NCI-H1436 treated with DMSO at 0.1 percent for 48 hours (cell line): ENCODE results near the gene TOMM7.
"Not testable (repeated sequence)": the region's sequence is repeated elsewhere in the genome, so short reads cannot be mapped to it uniquely, and the experiment has no call there.

Experiments
- DNase-seq: peaks from one replicate; lab custom pipeline; 2025; lab: John Stamatoyannopoulos, UW

TOMM7 gene

DNA sequence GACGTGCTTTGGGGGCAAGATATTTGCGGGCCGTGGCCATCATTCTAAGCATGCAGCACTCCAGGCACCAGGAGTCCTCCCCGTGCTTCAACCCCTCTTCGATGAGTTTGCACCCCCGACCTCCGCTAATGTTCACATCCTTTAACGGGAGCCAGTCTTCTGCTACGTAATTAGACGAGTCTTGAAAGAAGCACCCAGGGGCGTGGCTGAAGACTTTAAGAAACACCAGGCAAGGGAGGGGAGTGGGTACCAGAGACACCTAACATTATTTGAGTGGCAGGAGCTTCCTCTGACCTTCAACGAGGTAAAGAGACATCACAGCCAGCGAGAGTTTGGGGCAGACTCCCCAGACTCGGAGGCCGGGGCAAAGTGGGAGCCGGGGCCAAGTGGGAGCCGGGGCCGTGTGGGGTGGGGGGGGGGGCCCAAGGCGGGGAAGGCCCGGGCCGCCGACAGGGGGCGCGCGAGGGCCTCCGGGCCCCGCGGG, 31.1 kb upstream of the TOMM7 start:
- no peak for DNase-seq

DNA sequence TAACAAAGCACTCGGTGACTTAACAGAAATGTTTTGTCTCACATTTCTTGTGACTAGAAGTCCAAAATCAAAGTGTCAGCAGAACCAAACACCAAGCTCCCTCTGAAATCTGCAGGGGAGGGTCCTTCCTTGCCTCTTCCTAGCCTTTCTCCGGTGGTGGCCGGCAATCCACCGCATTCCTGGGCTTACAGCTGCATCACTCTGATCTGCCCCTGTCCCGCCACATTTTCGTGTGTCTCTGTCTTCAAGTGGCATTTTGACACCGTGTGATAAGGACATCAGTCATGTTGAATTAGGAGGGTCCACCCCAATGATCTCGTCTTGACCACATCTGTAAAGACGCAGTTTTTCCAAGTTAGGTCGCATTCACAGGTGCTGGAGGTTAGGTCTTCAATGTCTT, 30.5 kb upstream of the TOMM7 start:
- no peak for DNase-seq

DNA sequence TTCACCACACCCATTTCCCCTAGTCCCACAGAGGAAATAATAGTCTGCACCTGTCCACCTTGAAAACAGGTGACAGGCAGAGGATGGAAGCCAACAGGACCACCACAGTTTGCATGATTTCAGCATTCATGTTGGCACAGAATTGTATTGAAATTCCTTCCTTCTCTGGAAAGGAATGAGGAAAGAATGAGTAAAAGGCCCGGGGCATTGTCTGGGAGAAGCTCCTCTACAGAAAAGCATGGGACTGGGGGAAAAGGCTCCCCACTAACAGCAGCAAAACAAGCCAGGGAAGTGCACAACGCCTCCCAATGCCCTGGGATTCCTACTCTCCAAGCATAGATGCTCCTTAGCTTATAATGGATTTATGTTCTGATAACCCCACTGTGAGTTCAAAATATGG, 28.5 kb upstream of the TOMM7 start:
- DNase-seq = no peak

DNA sequence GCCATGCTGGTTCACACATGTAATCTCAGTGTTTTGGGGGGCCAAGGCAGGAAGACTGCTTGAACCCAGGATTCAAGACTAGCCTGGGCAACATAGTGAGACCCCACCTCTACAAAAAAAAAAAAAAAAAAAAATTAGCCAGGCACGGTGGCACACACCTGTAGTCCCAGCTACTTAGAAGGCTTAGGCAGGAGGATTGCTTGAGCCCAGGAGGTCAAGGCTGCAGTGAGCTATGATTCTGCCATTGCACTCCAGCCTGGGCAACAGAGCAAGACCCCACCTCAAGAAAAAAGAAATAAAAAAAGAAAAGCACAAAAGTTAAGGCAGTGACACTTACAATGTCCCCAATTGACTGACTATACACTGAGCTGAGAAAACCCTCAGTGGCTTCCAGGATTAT, 27.7 kb upstream of the TOMM7 start:
- DNase-seq = not testable (repeated sequence)

DNA sequence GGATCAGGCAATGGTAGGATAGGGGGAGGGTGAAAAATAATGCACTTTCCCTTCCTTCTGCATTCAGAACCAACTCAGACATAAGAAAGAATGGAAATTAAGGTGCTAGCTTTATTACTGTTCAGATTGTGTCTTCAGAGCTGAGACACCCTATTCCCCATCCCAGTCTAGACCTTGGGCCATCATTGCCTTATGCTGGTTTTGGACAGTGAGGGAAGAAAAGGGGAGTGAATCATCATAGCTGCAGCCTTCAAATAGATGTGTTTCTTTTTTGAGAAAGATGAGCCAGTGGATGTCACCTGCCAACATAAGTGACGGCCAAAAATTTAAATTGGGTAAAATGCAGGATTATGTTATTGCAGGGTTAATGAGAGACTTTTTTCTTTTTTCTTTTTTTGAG, 27.0 kb upstream of the TOMM7 start:
- no peak for DNase-seq

DNA sequence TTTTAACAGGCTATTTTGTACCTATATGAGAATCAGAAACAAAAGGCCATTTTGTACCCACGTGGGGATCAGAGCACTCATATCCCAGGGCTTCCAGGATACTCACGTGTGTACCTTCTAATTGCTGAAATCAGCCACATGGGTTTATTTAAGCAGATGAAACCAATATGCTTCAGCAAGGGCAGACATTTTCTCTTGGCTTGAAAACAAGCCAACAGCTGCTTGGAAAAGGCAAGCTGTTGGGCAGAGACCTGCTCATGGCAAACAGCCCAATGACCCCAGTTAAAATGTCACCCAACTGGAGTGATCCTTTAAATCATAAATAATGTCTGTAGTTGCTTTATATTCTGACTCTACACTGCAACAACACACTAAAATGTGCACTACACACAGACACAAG, 26.5 kb upstream of the TOMM7 start:
- DNase-seq = no peak

DNA sequence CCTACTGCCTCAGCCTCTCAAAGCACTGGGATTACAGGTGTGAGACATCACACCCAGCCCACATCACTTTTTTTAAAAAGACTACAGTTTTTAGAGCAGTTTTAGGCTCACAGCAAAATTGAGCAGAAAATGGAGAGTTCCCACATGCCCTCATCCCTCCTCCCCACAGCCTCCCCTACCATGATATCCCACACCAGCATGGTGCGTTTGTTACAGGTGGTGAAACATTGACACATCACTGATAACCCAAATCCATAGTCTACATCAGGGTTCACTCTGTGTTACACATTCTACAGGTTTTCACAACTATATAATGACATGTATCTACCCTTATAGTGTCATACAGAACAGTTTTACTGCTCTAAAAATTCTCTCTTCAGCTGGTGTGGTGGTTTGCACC, 24.3 kb upstream of the TOMM7 start:
- no peak for DNase-seq

DNA sequence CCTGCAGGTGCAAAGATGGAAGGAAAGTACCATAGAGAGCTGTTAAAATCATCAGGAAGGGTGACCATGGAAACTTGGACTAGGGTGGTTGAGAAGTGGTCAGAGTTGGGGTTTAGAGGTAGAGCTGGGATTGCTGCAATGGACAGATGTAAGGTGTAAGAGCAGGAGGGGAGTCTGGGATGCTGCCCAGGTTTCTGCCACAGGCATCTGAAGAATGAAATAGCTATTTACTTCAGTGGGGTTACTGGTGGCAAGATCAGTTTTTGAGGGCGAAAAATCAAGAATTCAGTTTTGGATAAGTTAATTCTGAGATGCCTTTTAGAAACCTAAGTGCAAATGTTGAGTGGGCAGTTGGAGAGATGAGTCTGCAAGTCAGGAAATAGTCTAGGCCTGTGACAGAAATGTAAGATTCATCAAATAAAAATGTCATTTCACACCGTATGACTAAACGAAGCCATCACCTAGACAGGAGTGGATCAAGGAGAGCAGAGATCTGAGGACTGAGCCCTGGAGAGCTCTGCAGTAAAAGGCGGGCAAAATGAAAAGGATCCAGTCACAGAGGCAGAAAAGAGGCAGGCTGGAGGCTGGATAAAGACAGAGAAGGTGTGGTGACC, 22.7 kb upstream of the TOMM7 start:
- DNase-seq = no peak

DNA sequence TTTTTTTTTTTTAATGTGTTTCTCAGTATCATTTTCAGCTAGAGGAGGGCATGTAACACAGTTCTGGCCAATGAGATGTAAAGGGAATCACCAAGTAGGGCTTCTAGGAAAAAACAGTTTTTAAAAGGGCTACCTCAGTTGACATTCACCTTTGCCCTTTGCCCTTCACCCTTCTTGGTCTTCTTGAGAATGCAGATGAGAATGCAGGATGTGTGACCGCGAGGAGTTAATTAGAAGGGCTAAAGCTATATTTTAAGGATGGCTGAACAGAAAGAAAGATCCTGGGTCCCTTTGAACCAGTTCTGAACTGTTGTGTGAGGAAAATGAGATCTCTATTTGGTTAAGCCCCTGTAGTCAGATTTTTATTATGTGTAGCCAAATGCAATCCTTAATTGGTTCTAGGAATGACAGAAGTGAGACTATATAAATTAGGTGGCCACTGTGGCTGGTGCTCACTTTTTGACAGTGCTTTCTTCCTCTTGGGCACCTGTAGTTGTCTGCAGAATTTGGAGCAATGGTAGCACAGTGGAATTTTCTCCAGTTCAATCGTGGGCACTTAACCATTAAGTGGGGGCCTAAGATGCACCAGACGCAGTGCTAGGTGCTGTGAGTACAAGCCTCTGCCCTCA, 21.1 kb upstream of the TOMM7 start:
- no peak for DNase-seq

DNA sequence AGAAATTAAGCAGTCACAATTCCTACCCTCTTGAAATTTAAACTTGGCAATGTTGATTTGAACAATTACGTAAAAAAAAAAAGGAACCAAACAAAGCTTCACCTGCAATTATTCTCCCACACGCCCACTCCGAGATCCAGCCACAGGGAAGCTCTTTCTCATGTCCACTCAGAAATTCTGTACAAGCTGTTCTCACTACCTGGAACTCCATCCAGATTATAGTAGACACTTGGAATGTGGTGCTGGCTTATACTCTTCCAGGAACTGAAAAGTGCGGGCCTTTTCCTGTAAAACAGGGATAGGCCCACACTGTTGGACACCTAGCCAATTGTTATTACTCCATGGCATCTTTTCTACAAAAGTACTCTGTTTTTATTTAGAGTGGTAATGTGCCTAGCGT, 20.3 kb upstream of the TOMM7 start:
- no peak for DNase-seq

DNA sequence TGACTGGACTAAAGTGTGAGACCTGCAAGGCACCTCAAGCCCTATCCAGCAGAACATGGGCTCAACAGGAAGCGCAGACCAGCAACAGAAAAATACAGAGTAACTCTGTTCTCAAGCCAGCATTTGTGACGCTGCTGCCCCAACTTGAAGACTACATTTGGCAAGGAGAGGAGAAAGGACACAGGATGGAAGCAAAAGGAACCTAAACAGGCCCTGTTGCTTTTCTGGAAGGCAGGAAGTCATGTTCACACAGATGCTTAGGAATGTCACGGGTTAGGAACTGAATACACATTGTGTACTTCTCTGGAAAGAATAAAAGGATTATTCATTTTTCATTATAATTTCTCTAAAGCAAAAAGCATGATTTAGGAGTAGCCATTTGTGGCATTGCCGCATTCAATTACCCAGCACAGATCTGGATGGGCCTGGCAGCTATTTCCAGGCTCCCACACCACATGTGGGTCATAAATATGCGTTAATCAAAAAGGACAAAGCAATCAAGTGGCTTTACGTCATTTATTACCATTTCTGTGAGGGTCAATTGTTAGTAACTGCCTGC, 19.8 kb upstream of the TOMM7 start:
- no peak for DNase-seq

DNA sequence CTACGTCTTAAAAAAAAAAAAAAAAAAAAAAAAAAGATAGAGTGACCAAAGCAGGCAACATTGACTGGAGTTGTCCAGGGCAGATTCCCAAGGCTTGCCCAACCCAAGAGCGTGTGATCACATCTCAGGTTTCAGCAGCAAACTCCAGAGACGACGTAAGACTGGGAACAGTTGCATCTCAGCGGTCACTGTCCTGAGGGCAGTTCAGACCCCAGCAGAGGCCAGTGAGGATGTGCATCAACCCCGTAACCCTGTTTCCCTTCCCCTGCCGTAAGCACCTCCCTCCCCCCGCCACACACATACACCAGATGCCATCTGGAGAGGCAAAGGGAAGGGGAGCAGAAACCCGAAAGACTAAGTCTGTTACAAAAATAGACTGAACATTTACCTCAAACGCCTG, 19.3 kb upstream of the TOMM7 start:
- no peak for DNase-seq

DNA sequence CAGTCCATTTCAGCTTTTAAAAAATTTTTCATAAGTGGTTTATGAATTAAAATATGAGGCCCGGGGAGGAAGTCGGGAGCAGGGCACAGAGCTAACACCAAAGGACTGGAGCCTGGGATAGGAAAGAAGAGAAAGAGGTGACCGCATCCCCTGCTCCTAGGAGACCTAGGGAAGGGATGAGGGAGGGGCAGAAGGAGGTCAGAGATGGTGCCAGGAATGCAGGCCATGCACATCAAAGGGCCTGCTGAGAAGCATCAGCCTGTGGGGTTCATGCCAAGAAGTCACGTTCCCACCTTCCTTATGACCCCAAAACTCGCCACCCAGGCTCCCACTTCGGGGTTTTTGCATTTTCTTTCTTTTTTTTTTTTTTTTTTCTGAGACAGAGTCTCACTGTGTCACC, 14.7 kb upstream of the TOMM7 start:
- no peak for DNase-seq

DNA sequence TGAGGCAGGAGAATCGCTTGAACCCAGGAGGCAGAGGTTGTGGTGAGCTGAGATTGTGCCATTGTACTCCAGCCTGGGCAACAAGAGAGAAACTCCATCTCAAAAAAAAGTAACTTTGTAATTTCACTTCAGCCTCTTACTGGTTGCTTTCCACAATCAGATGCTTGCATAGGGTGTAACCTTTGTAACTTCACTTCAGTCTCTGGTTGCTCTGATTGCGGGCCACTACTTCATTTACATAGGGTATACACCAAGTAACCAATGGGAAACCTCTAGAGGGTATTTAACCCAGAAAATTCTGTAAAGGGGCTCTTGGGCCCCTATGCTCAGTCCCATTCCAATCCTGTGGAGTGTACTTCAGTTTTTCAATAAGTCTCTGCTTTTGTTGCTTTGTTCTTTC, 13.9 kb upstream of the TOMM7 start:
- DNase-seq = not testable (repeated sequence)

DNA sequence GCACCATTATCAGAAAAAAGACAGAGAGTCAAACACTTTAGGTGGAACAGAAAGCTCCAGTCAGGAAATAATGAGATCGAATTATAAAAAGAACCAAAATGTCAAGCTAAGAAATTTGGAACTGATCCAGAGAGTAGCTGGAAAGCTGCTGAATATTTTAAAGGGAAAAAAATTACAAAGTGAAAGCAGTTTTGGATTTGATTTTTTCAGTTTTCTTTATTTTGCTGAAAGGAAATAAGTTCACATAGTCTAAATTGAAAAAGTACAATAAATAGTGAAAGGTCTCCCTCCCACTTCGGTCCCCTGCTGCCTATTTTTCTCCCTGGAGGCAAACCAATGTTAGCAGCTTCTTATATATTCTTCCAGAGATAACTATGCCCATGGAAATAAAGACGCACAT, 11.3 kb upstream of the TOMM7 start:
- DNase-seq = no peak

DNA sequence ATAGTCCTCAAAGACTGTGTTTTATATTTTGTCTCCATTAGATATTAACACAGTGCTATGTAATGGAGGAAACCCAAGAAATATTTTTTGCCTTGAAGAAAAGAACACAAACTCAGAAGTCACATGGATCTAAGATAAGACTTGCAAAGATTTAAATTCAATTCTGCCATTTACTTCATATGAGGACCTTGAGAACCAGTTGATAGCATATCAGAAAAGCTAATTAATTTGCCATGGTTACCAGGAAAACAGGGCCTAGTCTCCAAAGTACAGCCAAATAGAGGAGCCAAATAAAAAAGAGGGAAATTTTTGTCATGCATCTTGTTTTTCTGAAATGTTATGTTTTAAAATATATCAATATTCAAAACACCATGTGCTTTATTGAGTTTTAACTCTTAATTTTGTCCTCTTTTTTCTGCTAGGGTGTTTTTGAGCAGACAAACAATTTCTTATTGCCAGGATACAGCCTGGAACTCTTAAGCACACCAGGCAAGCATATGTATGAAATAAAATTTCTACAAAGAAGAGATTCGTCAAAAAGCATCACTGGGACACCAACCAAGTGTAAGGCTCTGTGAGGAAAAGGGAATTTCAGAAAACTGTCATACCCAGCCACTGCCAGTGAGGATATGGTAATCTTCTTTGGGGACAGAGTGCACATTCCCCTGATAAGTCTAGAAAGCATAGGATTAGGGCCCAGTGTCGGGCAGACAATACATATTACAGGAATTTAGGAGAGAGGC, 10.6 kb upstream of the TOMM7 start:
- DNase-seq = no peak

DNA sequence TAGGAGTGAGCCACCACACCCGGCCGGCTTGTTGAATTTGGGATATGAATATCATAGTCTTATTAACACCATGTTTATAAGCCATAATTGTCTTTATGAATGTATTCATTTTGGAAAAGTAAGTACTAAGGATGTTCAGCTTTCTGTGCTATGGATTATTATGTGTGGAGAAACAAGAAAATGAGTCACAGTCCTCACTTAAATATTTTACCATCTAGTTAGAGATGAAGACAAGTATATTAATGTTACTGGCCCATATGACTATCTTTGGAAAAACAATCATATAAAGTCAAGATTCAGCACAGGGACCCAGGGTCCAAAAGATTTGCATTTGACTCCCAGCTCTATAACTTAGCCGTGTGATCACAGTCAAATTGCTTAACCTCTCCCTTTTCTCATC, 9.8 kb upstream of the TOMM7 start:
- no peak for DNase-seq

DNA sequence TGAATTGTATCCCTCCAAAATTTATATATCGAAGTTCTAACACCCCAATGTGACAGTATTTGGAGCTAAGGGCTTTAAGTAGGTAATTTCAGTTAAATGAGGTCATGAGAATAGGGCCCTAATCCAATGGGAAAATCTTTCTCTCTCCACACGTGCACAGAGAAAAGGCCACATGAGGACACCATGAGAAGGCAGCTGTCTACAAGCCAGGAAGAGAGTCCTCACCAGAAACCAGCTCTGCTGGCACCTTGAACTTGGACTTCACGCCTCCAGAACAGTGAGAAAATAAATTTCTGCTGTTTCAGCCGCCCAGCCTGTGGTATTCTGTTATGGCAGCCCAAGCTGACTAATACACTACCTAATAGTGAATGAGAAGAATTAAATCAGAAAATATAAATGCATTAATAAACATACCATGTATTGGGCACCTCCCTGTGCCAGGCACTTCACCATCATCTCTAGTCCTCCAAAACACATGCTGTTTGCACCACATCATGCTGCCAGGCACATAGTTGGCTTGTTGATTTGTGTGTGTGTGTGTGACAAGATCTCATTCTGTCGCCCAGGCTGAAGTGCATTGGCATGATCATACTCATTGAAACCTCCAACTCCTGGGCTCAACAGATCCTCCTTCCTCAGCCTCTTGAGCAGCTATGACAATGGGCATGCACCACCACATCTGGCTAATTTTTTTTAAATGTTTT, 9.1 kb upstream of the TOMM7 start:
- DNase-seq = no peak

DNA sequence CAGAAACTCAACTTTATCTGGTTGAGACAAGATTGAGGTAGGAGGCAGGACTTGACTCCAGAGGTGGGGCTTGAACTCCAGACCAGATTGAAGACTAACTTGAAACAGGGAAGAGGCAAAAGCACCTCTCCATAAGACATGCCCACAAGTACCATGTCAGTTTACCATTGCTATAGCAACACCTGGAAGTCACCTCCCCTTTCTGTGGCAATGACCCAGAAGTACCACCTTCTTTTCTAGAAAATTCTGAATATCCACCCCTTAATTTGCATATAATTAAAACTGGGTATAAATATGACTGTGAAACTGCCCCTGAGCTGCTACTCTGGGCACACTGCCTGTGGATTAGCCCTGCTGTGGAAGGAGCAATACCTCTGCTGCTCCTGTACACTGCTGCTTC, 4.9 kb upstream of the TOMM7 start:
- no peak for DNase-seq

DNA sequence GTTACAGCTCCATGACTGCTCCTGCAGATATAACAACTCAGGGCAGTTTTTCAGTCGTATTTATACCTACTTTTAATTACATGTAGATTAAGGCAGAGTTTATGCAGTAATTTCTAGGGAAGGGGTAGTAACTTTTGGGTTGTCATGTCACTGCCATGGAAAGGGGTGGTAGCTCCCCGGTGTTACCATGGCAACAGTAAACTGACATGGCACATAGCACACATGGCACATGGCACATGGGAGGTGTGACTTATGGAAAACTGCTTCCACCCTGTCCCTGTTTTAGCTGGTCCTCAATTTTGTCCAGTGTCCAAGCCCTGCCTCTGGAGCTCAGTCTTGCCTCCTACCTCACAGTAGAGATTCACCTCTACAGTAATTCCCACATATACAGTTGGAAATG, 3.9 kb upstream of the TOMM7 start:
- DNase-seq = no peak

DNA sequence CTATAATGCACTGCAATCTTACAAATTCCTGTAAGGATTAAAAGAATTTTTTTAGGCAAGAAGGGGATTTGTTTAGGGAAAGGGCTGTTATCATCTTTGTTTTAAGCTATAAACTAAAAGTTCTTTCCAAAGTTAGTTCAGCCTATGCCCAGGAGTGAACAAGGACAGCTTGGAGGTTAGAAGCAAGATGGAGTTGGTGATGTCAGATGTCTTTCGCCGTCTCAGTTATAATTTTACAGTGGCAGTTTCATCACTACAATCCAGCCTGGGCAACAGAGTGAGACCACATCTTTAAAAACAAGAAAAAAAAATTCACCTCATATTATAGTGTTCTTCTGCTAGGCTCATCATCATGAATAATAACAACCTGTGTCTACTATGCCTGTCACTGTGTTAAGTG, 2.1 kb upstream of the TOMM7 start:
- DNase-seq = no peak

DNA sequence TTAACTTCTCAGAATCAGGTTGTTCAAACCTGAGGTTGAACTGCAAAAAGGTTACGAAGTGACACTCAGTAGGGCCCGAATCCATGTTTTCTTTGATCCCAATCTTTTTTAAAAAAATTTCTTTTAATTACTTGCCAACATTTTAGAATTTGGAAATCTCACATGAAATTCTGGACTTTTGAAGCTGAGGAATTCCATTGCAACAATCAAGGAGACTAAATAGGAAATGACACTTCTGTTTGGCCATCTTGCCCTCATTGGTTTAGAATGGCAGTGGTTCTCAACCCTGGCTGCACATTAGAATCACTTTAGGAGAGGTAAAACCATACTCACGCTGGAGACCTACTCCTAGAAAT, 471 bp upstream of the TOMM7 start:
- DNase-seq = no peak
